Left ventricle myocardium inferior (tissue), 1 donor: ENCODE data around the gene SLC44A1. TPM values are rescaled to one million over a fixed set of nuclear protein-coding genes. Genes with fewer than 3 reads are reported as not detected.

Experiments used
- DNase-seq: peaks from one replicate; pipeline ENCODE4 v3.0.0-alpha.2; 2020
- H3K27ac ChIP-seq: fragments of 200-600 bp; replicated peaks from 2 replicates; pipeline ENCODE4 v1.8.0; 2021
- H3K27me3 ChIP-seq: fragments of 200-600 bp; 2 replicates; pipeline ENCODE4 v1.8.0; 2021; ENCODE audit warnings: low read depth
- H3K36me3 ChIP-seq: fragments of 200-600 bp; 2 replicates; pipeline ENCODE4 v1.8.0; 2021
- H3K4me1 ChIP-seq: fragments of 200-600 bp; 2 replicates; pipeline ENCODE4 v1.8.0; 2021
- H3K4me3 ChIP-seq: fragments of 200-600 bp; 2 replicates; pipeline ENCODE4 v1.8.0; 2021; ENCODE audit warnings: mild to moderate bottlenecking, moderate library complexity
- H3K9me3 ChIP-seq: fragments of 200-600 bp; replicated peaks from 2 replicates; pipeline ENCODE4 v1.8.0; 2021
- intact Hi-C: fragments of 100-400 bp; cut with micrococcal nuclease; formaldehyde crosslinking; loops from one replicate; pipeline ENCODE4 v1.11.0; 2022
- total RNA-seq: library from RNA; stranded (reverse); fragmentation: NEBNext Ultra II Directional; extraction: Animal tissue kit (Norgen Biotek cat#: 25700); gene quantifications from one replicate; pipeline ENCODE4 v1.2.1, GENCODE V29; 2021
- TF ChIP-seq, protein P1 (sequence below): fragments of 200-600 bp; IDR thresholded peaks from 2 replicates; pipeline ENCODE4 v1.8.0; 2021; ENCODE audit warnings: antibody characterized with exemption, mild to moderate bottlenecking, borderline replicate concordance
- donor health status: DM: no; HTN: yes; CAD: no; lungs with severe emphysema.

SLC44A1 gene
- total RNA-seq, 1 donor from 2014 or later = 27.0 TPM

DNA sequence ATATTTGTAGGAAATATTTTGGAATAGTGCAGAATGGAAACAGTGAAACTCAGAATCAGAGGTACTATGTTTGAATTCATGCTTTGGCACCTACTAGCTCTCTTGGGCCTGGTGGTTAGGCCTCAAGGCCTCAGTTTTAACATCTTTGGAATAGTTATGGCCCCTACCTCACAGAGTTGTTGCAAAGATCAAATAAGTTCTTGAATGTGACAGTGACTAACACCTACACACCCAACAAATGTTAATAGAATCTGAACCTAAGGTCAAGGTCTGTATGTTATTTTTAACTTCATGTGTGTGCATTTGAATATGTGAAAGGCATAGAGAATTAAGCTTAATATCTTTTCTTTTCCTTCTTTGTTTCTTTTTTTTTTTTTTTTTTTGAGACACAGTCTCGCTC is 87.3 kb downstream of the SLC44A1 start:
- H3K36me3 ChIP-seq = peaks cover 6% of the 10 kb centered on the region
- DNase-seq = no peak
- no peak overlapping the region for H3K27ac ChIP-seq
- no peaks in the 10 kb centered on the region for H3K27me3 ChIP-seq
- H3K9me3 ChIP-seq = no peaks in the 10 kb centered on the region
- H3K4me1 ChIP-seq = peaks cover 19% of the 10 kb centered on the region
- H3K4me3 ChIP-seq = no peak overlapping the region
- TF ChIP-seq, protein P1, sequence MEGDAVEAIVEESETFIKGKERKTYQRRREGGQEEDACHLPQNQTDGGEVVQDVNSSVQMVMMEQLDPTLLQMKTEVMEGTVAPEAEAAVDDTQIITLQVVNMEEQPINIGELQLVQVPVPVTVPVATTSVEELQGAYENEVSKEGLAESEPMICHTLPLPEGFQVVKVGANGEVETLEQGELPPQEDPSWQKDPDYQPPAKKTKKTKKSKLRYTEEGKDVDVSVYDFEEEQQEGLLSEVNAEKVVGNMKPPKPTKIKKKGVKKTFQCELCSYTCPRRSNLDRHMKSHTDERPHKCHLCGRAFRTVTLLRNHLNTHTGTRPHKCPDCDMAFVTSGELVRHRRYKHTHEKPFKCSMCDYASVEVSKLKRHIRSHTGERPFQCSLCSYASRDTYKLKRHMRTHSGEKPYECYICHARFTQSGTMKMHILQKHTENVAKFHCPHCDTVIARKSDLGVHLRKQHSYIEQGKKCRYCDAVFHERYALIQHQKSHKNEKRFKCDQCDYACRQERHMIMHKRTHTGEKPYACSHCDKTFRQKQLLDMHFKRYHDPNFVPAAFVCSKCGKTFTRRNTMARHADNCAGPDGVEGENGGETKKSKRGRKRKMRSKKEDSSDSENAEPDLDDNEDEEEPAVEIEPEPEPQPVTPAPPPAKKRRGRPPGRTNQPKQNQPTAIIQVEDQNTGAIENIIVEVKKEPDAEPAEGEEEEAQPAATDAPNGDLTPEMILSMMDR = no peak
- intact Hi-C loops = no loop called here

DNA sequence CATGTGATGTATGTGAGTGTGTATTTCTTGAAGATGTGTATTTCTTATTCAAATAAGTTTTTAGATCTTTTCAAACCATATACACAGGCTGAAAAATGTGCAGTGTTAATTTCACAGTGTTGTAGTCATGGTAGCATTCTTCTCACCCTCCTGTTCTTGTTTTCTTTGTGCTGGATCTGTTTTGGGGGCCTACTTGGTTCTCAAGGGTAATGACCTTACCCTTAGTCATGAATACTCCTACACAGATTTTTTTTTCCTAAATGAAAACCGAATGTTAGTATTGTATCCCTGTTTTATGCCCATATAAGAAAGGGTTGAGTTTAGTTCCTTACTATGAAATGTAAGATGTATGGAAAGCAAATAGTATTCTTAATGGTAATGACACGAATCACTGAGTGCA is 88.0 kb downstream of the SLC44A1 start:
- no peak for DNase-seq
- Histone ChIP-seq H3K27ac (no peak overlapping the region), H3K36me3 (peaks cover 11% of the 10 kb centered on the region), H3K9me3 (no peaks in the 10 kb centered on the region), H3K4me1 (peaks cover 19% of the 10 kb centered on the region), H3K4me3 (no peak overlapping the region), H3K27me3 (no peaks in the 10 kb centered on the region)
- TF ChIP-seq, protein P1 = no peak
- intact Hi-C loops = no loop called here

DNA sequence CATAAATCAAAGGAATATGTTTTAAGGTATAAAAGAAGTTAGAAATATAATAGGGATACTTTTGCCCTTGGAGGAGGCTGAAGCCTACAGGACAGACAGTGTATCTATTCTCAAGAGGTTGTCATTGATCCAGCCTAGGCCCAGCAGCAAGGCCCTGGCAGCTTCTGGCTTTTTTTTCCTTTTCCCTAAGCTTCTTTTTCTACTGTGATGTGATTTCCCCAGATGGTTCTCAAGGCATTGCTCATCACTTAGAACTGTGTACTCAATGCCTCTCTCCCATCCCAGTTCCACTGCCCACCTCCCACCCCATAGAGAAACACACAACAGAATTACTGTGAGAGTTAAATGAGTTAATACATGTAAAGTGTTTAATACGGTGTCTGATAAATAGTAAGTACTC is 88.6 kb downstream of the SLC44A1 start:
- Histone ChIP-seq H3K27ac (no peak overlapping the region), H3K4me1 (peaks cover 19% of the 10 kb centered on the region), H3K9me3 (no peaks in the 10 kb centered on the region), H3K36me3 (peaks cover 11% of the 10 kb centered on the region), H3K4me3 (no peak overlapping the region), H3K27me3 (no peaks in the 10 kb centered on the region)
- intact Hi-C loops = no loop called here
- DNase-seq = no peak
- TF ChIP-seq, protein P1 = no peak

DNA sequence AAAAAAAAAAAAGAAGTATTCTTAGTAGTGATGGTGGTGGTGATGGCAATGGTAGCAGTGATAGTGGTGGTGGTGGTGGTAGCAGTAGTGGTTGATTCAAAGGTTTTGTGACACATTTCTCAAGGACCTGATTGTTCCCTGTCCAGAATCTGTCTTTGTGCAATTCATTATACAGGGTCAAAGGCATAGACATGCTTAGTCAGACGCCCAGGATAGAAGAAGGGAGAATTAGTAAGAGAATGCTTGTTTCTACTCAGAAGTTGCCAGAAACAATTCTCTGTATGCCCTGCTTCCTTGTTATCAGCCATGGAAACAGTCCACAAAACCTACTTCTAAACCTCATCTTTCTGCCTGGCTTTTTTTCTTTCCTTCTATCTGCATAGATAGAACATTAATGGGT is 89.4 kb downstream of the SLC44A1 start:
- Histone ChIP-seq H3K4me3 (no peak overlapping the region), H3K27me3 (no peaks in the 10 kb centered on the region), H3K27ac (no peak overlapping the region), H3K9me3 (no peaks in the 10 kb centered on the region), H3K4me1 (peaks cover 19% of the 10 kb centered on the region), H3K36me3 (peaks cover 11% of the 10 kb centered on the region)
- DNase-seq = no peak
- intact Hi-C loops = no loop called here
- TF ChIP-seq, protein P1 = no peak

DNA sequence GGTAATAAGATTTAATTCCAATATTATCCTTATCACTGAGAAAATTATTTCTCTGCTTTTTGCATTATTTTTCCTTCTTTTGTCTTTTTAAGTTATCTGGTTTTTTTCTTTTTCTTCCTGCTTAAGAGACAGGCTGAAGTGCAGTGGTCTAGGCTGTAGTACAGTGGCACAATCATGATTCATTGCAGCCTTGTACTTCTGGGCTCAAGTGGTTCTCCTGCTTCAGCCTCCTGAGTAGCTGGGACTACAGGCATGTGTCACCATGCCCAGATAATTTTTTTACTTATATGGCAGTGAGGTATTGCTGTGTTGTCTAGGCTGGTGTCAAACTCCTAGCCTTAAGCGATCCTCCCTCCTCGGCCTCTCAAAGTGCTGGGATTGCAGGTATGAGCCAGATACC is 93.9 kb downstream of the SLC44A1 start:
- peaks cover 11% of the 10 kb centered on the region for H3K4me1 ChIP-seq
- no peak overlapping the region for H3K4me3 ChIP-seq
- TF ChIP-seq, protein P1 = no peak
- H3K27ac ChIP-seq = no peak overlapping the region
- DNase-seq = no peak
- intact Hi-C loops = no loop called here
- peaks cover 11% of the 10 kb centered on the region for H3K36me3 ChIP-seq
- no peaks in the 10 kb centered on the region for H3K9me3 ChIP-seq
- H3K27me3 ChIP-seq = no peaks in the 10 kb centered on the region

DNA sequence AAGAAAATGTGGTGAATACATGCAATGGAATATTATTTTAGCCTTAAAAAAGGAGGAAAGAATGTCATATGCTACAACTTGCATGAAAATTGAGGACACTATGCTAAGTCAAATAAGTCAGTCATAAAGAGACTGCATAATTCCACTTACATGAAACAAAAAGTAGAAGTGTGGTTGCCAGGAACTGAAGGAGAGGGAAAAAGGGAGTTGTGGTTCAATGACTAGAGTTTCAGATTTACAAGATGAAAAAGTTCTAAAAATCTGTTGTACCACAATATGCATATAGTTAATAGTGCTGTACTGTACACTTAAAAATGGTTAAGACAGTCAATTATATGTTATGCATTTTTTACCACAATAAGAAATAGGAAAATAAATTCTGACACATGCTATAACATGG is 95.4 kb downstream of the SLC44A1 start:
- TF ChIP-seq, protein P1 = no peak
- H3K4me1 ChIP-seq = peaks cover 11% of the 10 kb centered on the region
- intact Hi-C loops = no loop called here

More for the DNA sequence above, 95.4 kb downstream of the SLC44A1 start:
- peaks cover 11% of the 10 kb centered on the region for H3K36me3 ChIP-seq
- no peak overlapping the region for H3K27ac ChIP-seq
- no peaks in the 10 kb centered on the region for H3K27me3 ChIP-seq
- H3K4me3 ChIP-seq = no peak overlapping the region
- no peak for DNase-seq
- no peaks in the 10 kb centered on the region for H3K9me3 ChIP-seq
